Astrocyte (in vitro differentiated cells and primary cell): ENCODE results near the gene NAA60. TPM values are rescaled to one million over a fixed set of nuclear protein-coding genes. Genes with fewer than 3 reads are reported as not detected.

ENCODE experiments used
- DNase-seq: peaks from one replicate; pipeline ENCODE4 v3.0.0-alpha.2; 2010; ENCODE audit warnings: low read depth
- FAIRE-seq: peaks from 2 replicates; lab custom pipeline; 2011; peaks lifted over from hg19 to GRCh38; lab: Jason Lieb, UNC
- H2AFZ ChIP-seq: 2 replicates; pipeline ENCODE4 v1.6.0; 2012; ENCODE audit warnings: low read depth, low read length, inconsistent platforms
- H3K27ac ChIP-seq: 2 replicates; pipeline ENCODE4 v1.5.1; 2011; ENCODE audit warnings: low read depth, low read length, inconsistent platforms
- H3K27me3 ChIP-seq: 2 replicates; pipeline ENCODE4 v1.6.0; 2011; ENCODE audit warnings: low read length, inconsistent platforms; ENCODE audit not compliant: insufficient read depth
- H3K36me3 ChIP-seq: 2 replicates; pipeline ENCODE4 v1.5.1; 2011; ENCODE audit warnings: low read length, inconsistent platforms; ENCODE audit not compliant: insufficient read depth
- H3K4me1 ChIP-seq: 2 replicates; pipeline ENCODE4 v1.5.1; 2011; ENCODE audit warnings: low read length, inconsistent platforms; ENCODE audit not compliant: insufficient read depth
- H3K4me2 ChIP-seq: 2 replicates; pipeline ENCODE4 v1.6.0; 2012; ENCODE audit warnings: low read length, inconsistent platforms
- H3K4me3 ChIP-seq: 2 replicates; pipeline ENCODE4 v1.5.1; 2011; ENCODE audit warnings: low read depth, mild to moderate bottlenecking, low read length, inconsistent platforms; ENCODE audit not compliant: insufficient read depth
- H3K79me2 ChIP-seq: 2 replicates; pipeline ENCODE4 v1.6.0; 2012; ENCODE audit warnings: mild to moderate bottlenecking, low read length, inconsistent platforms; ENCODE audit not compliant: insufficient read depth
- H3K9ac ChIP-seq: 2 replicates; pipeline ENCODE4 v1.6.0; 2012; ENCODE audit warnings: mild to moderate bottlenecking, low read length, inconsistent platforms
- H3K9me3 ChIP-seq: 2 replicates; pipeline ENCODE4 v1.5.1; 2012; ENCODE audit warnings: low read depth, mild to moderate bottlenecking, low read length, inconsistent platforms; ENCODE audit not compliant: insufficient read depth
- H4K20me1 ChIP-seq: 2 replicates; pipeline ENCODE4 v1.6.0; 2012; ENCODE audit warnings: low read length, inconsistent platforms; ENCODE audit not compliant: insufficient read depth
- H3K27ac Mint-ChIP-seq: one replicate; pipeline ENCODE4 v1.8.0; 2021; ENCODE audit warnings: mild to moderate bottlenecking, mixed read lengths; ENCODE audit not compliant: unreplicated experiment
- H3K27me3 Mint-ChIP-seq: one replicate; pipeline ENCODE4 v1.8.0; 2021; ENCODE audit warnings: low read depth, mixed read lengths; ENCODE audit not compliant: unreplicated experiment
- H3K36me3 Mint-ChIP-seq: one replicate; pipeline ENCODE4 v1.8.0; 2021; ENCODE audit warnings: low read depth, mixed read lengths; ENCODE audit not compliant: unreplicated experiment
- H3K4me1 Mint-ChIP-seq: one replicate; pipeline ENCODE4 v1.8.0; 2021; ENCODE audit warnings: low read depth, mixed read lengths; ENCODE audit not compliant: unreplicated experiment
- H3K4me3 Mint-ChIP-seq: one replicate; pipeline ENCODE4 v1.8.0; 2021; ENCODE audit warnings: mild to moderate bottlenecking, moderate library complexity, mixed read lengths; ENCODE audit not compliant: unreplicated experiment
- H3K9me3 Mint-ChIP-seq: one replicate; pipeline ENCODE4 v1.8.0; 2021; ENCODE audit warnings: mild to moderate bottlenecking, mixed read lengths; ENCODE audit not compliant: unreplicated experiment
- EZH2 ChIP-seq: IDR thresholded peaks from 2 replicates; pipeline ENCODE4 v1.6.1; 2012; ENCODE audit warnings: mild to moderate bottlenecking, low read length, inconsistent platforms; ENCODE audit not compliant: insufficient read depth
- total RNA-seq: library from RNA; stranded (reverse); gene quantifications from 2 replicates; pipeline ENCODE4 v1.2.1, GENCODE V29; 2021
- TF ChIP-seq, protein P1 (sequence below): IDR thresholded peaks from 2 replicates; pipeline ENCODE4 v1.5.1; 2011; ENCODE audit warnings: low read depth, mild to moderate bottlenecking, inconsistent platforms, low read length, moderate library complexity; ENCODE audit not compliant: insufficient read depth

Gene NAA60
- total RNA-seq, 1 donor from 2014 or later = 64.9 TPM

- Mint-ChIP-seq H3K36me3 (peaks cover 14% of the 10 kb centered on the region), H3K27me3 (no peaks in the 10 kb centered on the region), H3K9me3 (peaks cover 2% of the 10 kb centered on the region), H3K4me3 (no peak overlapping the region), H3K27ac (no peak overlapping the region), H3K4me1 (no peaks in the 10 kb centered on the region)
- Histone ChIP-seq H3K27ac (no peak overlapping the region), H3K9ac (no peak overlapping the region), H3K27me3 (no peaks in the 10 kb centered on the region), H3K9me3 (no peaks in the 10 kb centered on the region), H3K36me3 (peaks cover 8% of the 10 kb centered on the region), H3K4me2 (no peak overlapping the region), H4K20me1 (peaks cover 14% of the 10 kb centered on the region), H2AFZ (no peak overlapping the region), H3K79me2 (no peaks in the 10 kb centered on the region), H3K4me3 (no peak overlapping the region), H3K4me1 (no peaks in the 10 kb centered on the region)
- FAIRE-seq (no peak), DNase-seq (no peak)
- TF ChIP-seq EZH2 = no peak
- TF ChIP-seq, protein P1, sequence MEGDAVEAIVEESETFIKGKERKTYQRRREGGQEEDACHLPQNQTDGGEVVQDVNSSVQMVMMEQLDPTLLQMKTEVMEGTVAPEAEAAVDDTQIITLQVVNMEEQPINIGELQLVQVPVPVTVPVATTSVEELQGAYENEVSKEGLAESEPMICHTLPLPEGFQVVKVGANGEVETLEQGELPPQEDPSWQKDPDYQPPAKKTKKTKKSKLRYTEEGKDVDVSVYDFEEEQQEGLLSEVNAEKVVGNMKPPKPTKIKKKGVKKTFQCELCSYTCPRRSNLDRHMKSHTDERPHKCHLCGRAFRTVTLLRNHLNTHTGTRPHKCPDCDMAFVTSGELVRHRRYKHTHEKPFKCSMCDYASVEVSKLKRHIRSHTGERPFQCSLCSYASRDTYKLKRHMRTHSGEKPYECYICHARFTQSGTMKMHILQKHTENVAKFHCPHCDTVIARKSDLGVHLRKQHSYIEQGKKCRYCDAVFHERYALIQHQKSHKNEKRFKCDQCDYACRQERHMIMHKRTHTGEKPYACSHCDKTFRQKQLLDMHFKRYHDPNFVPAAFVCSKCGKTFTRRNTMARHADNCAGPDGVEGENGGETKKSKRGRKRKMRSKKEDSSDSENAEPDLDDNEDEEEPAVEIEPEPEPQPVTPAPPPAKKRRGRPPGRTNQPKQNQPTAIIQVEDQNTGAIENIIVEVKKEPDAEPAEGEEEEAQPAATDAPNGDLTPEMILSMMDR = no peak
Measured at GRCh38 chr16:3487521-3488410, 44.3 kb downstream of the NAA60 start.

DNA sequence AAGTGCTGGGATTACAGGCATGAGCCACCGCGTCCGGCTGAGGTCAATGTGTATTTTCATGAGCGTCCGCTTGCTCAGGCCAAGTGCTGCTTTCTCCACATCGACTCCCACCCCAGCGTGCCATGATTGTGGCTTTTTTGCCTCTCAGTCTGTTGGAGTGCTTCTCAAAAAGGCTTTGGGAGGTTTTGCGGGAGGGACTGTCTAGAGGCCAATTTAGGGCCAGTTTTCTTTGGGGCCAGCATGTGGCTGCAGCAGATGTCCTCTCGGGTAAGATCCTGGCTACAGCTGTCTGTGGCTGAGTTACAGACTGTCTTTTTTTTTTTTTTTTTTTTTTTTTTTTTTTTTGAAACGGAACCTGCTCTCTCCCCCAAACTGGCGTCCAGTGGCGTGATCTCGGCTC is 45.3 kb downstream of the NAA60 start:
- FAIRE-seq (no peak), DNase-seq (no peak)
- H3K27ac Mint-ChIP-seq = no peak overlapping the region
- no peaks in the 10 kb centered on the region for H3K36me3 ChIP-seq
- no peaks in the 10 kb centered on the region for H3K27me3 ChIP-seq
- no peak overlapping the region for H3K4me2 ChIP-seq
- no peaks in the 10 kb centered on the region for H3K79me2 ChIP-seq
- H4K20me1 ChIP-seq = peaks cover 3% of the 10 kb centered on the region
- no peaks in the 10 kb centered on the region for H3K4me1 Mint-ChIP-seq
- no peak overlapping the region for H3K4me3 ChIP-seq
- H3K36me3 Mint-ChIP-seq = peaks cover 8% of the 10 kb centered on the region
- no peak overlapping the region for H3K9ac ChIP-seq
- H3K27ac ChIP-seq = no peak overlapping the region
- H3K4me1 ChIP-seq = no peaks in the 10 kb centered on the region
- no peaks in the 10 kb centered on the region for H3K27me3 Mint-ChIP-seq
- no peak overlapping the region for H3K4me3 Mint-ChIP-seq
- H2AFZ ChIP-seq = no peak overlapping the region
- no peaks in the 10 kb centered on the region for H3K9me3 Mint-ChIP-seq
- no peaks in the 10 kb centered on the region for H3K9me3 ChIP-seq
- no peak for TF ChIP-seq EZH2
- TF ChIP-seq, protein P1 = no peak
